NCI-H1417 treated with DMSO at 0.1 percent for 48 hours (cell line): ENCODE measurements around the gene SMG6.
"Not testable (repeated sequence)": the region's sequence is repeated elsewhere in the genome, so short reads cannot be mapped to it uniquely, and the experiment has no call there.

Source experiments
- DNase-seq: peaks from one replicate; lab custom pipeline; 2025; lab: John Stamatoyannopoulos, UW

SMG6 gene

GRCh38 chr17:2263183-2264066 lies 40.2 kb downstream of the SMG6 start:
- no peak for DNase-seq

- DNase-seq: no peak
Observed at GRCh38 chr17:2262135-2262587, 41.4 kb downstream of the SMG6 start.

GRCh38 chr17:2259769-2260536 lies 43.6 kb downstream of the SMG6 start:
- no peak for DNase-seq

- not testable (repeated sequence) for DNase-seq
Observed at GRCh38 chr17:2258830-2259229, 44.8 kb downstream of the SMG6 start.

- no peak for DNase-seq
Observed at GRCh38 chr17:2253768-2254406, 49.7 kb downstream of the SMG6 start.

GRCh38 chr17:2253362-2253761 lies 50.2 kb downstream of the SMG6 start:
- no peak for DNase-seq

GRCh38 chr17:2251098-2251497 lies 52.5 kb downstream of the SMG6 start:
- no peak for DNase-seq

GRCh38 chr17:2250140-2251095 lies 53.2 kb downstream of the SMG6 start:
- no peak for DNase-seq

GRCh38 chr17:2247005-2247404 lies 56.6 kb downstream of the SMG6 start:
- no peak for DNase-seq

GRCh38 chr17:2244545-2245525 lies 58.8 kb downstream of the SMG6 start:
- no peak for DNase-seq

- DNase-seq: no peak
Observed at GRCh38 chr17:2243953-2244352, 59.6 kb downstream of the SMG6 start.

GRCh38 chr17:2241823-2242222 lies 61.8 kb downstream of the SMG6 start:
- no peak for DNase-seq

- DNase-seq: no peak
Observed at GRCh38 chr17:2240541-2240940, 63.0 kb downstream of the SMG6 start.

GRCh38 chr17:2239882-2240430 lies 63.6 kb downstream of the SMG6 start:
- no peak for DNase-seq

GRCh38 chr17:2239170-2239551 lies 64.4 kb downstream of the SMG6 start:
- no peak for DNase-seq

GRCh38 chr17:2238432-2239169 lies 65.0 kb downstream of the SMG6 start:
- DNase-seq: no peak

GRCh38 chr17:2237950-2238349 lies 65.6 kb downstream of the SMG6 start:
- no peak for DNase-seq

- no peak for DNase-seq
Observed at GRCh38 chr17:2237521-2237921, 66.1 kb downstream of the SMG6 start.

GRCh38 chr17:2235792-2236366 lies 67.7 kb downstream of the SMG6 start:
- no peak for DNase-seq
